K562 (cell line): ENCODE measurements around the gene SHANK1. TPM values are rescaled to one million over a fixed set of nuclear protein-coding genes. Genes with fewer than 3 reads are reported as not detected.

Source experiments
- ATAC-seq: fragments of 200-7000 bp; cut with Tn5 transposase; 3 replicates; pipeline ENCODE4 v1.9.1; 2020; ENCODE audit warnings: moderate library complexity
- BruUV-seq: library from RNA; stranded (reverse); fragments of 400-500 nt; replicated peaks from 2 replicates; lab custom pipeline; 2021; lab: Mats Ljungman, UMichigan
- CTCF ChIA-PET: fragments of 300-600 bp; formaldehyde crosslinking; extraction: SDS; loops from one replicate; lab custom pipeline; 2021; ENCODE audit warnings: low intra/inter-chr PET ratio; lab: Yijun Ruan, JAX
- POLR2A ChIA-PET: fragments of 300-600, 350-650 bp; sonication (Branson Sonifier 250); formaldehyde crosslinking; extraction: SDS; loops from one replicate; lab custom pipeline; 2021; ENCODE audit warnings: antibody characterized with exemption, inconsistent platforms; lab: Yijun Ruan, JAX
- DNase-seq, 4 experiments: peaks; one replicate each; pipeline versions ENCODE4 v3.0.0 to v3.0.0-alpha.2; 2011 to 2018; ENCODE audit warnings: low spot score in 3 of 4, mixed read lengths in 3 of 4; ENCODE audit errors: extremely low read depth in 1 of 4
- FAIRE-seq: peaks from 2 replicates; lab custom pipeline; 2011; peaks lifted over from hg19 to GRCh38; lab: Jason Lieb, UNC
- H2AFZ ChIP-seq: 2 replicates; pipeline ENCODE4 v1.6.0; 2011; ENCODE audit warnings: low read depth, low read length, control low read depth, inconsistent platforms
- H3K27ac ChIP-seq: fragments of 200-600 bp; 3 replicates; pipeline ENCODE4 v1.8.0; 2011; ENCODE audit warnings: low read depth, mild to moderate bottlenecking, control low read depth, inconsistent platforms, low read length, moderate library complexity, mixed read lengths; ENCODE audit errors: extremely low read depth
- H3K27me3 ChIP-seq, 2 experiments: fragments of 300-600 bp in 1 of 2; 2 replicates in 1 of 2; 3 replicates in 1 of 2; pipeline versions ENCODE4 v1.6.0 to v1.8.0; 2011; ENCODE audit warnings: inconsistent platforms in 2 of 2, low read length in 2 of 2, mild to moderate bottlenecking in 1 of 2, mixed read lengths in 1 of 2, moderate library complexity in 1 of 2; ENCODE audit not compliant: control insufficient read depth in 2 of 2, insufficient read depth in 2 of 2
- H3K36me3 ChIP-seq: fragments of 300-600 bp; 3 replicates; pipeline ENCODE4 v1.8.0; 2011; ENCODE audit warnings: mild to moderate bottlenecking, low read length, inconsistent platforms; ENCODE audit not compliant: control insufficient read depth, insufficient read depth
- H3K4me1 ChIP-seq, 2 experiments: fragments of 200-600 bp in 1 of 2; replicated peaks in 1 of 2; 2 replicates in 1 of 2; 3 replicates in 1 of 2; pipeline versions ENCODE4 v1.5.1 to v1.8.0; 2011; ENCODE audit warnings: inconsistent platforms in 2 of 2, low read length in 2 of 2, mild to moderate bottlenecking in 1 of 2, mixed read lengths in 1 of 2, moderate library complexity in 1 of 2; ENCODE audit not compliant: control insufficient read depth in 2 of 2, insufficient read depth in 2 of 2
- H3K4me2 ChIP-seq: 2 replicates; pipeline ENCODE4 v1.6.1; 2011; ENCODE audit warnings: low read length, control low read depth, inconsistent platforms, mixed read lengths; ENCODE audit not compliant: insufficient read depth
- H3K4me3 ChIP-seq: fragments of 200-600 bp; sonication (generic), shearing (Covaris generic); 2 replicates; pipeline ENCODE4 v1.5.1; 2016; ENCODE audit warnings: control low read depth, inconsistent platforms
- H3K79me2 ChIP-seq: fragments of 200-600 bp; 3 replicates; pipeline ENCODE4 v1.8.0; 2011; ENCODE audit warnings: low read length, inconsistent platforms; ENCODE audit not compliant: control insufficient read depth, insufficient read depth
- H3K9ac ChIP-seq, 2 experiments: 2 replicates each; pipeline versions ENCODE4 v1.6.0 to v1.6.1; 2011; ENCODE audit warnings: low read depth in 2 of 2, low read length in 2 of 2, control low read depth in 1 of 2, inconsistent platforms in 1 of 2, mild to moderate bottlenecking in 1 of 2, mixed read lengths in 1 of 2; ENCODE audit not compliant: insufficient read depth in 1 of 2
- H3K9me1 ChIP-seq: one replicate; pipeline ENCODE4 v1.6.0; 2011; ENCODE audit warnings: inconsistent platforms, mild to moderate bottlenecking, low read length, moderate library complexity; ENCODE audit not compliant: control insufficient read depth, insufficient read depth
- H3K9me3 ChIP-seq: replicated peaks from 2 replicates; pipeline ENCODE4 v1.5.1; 2011; ENCODE audit warnings: low read depth, low read length, inconsistent platforms; ENCODE audit not compliant: control insufficient read depth, insufficient read depth
- H4K20me1 ChIP-seq: replicated peaks from 2 replicates; pipeline ENCODE4 v1.6.1; 2011; ENCODE audit warnings: low read length, inconsistent platforms, mixed read lengths; ENCODE audit not compliant: control insufficient read depth, insufficient read depth
- ARID1B ChIP-seq: fragments of 450-650 bp; IDR thresholded peaks from 2 replicates; pipeline ENCODE4 v1.6.1; 2016; ENCODE audit warnings: antibody characterized with exemption, mild to moderate bottlenecking, inconsistent platforms
- NEUROD1 ChIP-seq: fragments of 150-350 bp; IDR thresholded peaks from 2 replicates; pipeline ENCODE4 v1.6.1; 2014; ENCODE audit warnings: borderline replicate concordance, low read length, low read depth; ENCODE audit not compliant: partially characterized antibody
- PHF8 ChIP-seq: fragments of 200-600 bp; sonication (generic); IDR thresholded peaks from 2 replicates; pipeline ENCODE4 v1.6.1; 2012; ENCODE audit warnings: mixed run types, mild to moderate bottlenecking, inconsistent platforms, low read length, moderate library complexity, borderline replicate concordance
- RREB1 ChIP-seq: fragments of 250-450 bp; sonication (Bioruptor Pico); IDR thresholded peaks from 2 replicates; pipeline ENCODE4 v1.4.0; 2020
- TAF9B ChIP-seq: fragments of 450-650 bp; IDR thresholded peaks from 2 replicates; pipeline ENCODE4 v1.6.1; 2018; ENCODE audit warnings: mild to moderate bottlenecking; ENCODE audit not compliant: partially characterized antibody
- XRCC3 ChIP-seq: fragments of 450-650 bp; IDR thresholded peaks from 2 replicates; pipeline ENCODE4 v1.6.1; 2017; ENCODE audit warnings: mild to moderate bottlenecking, moderate library complexity
- ZMIZ1 ChIP-seq, 2 experiments: fragments of 150-350 bp in 1 of 2; IDR thresholded peaks; 2 replicates each; pipeline ENCODE4 v1.6.1; 2012 to 2016; ENCODE audit warnings: low read depth in 2 of 2, low read length in 2 of 2, mild to moderate bottlenecking in 1 of 2, moderate library complexity in 1 of 2
- WGBS: fragments of 100-300 bp; shearing (Covaris generic); methylation state at CpG from one replicate; pipeline ENCODE4 v1.1.6; 2016; ENCODE audit warnings: low coverage, mixed read lengths; ENCODE audit not compliant: insufficient coverage; ENCODE audit errors: missing lambda C conversion rate; 5-methylcytosine and 5-hydroxymethylcytosine counted together
- in situ Hi-C: fragments of 300-500 bp; cut with MboI; formaldehyde crosslinking; loops from 4 replicates; pipeline ENCODE4 v1.15.0; 2018; ENCODE audit warnings: inconsistent platforms, mixed read lengths
- intact Hi-C: fragments of 100-400 bp; cut with micrococcal nuclease; formaldehyde crosslinking; loops from 2 replicates; pipeline ENCODE4 v1.14.2; 2022
- polyA plus RNA-seq, 8 experiments: library from polyadenylated mRNA; depleted of rRNA in 4 of 8; stranded (reverse) in 5 of 8; unstranded in 3 of 8; fragments of >200 nt; fragmentation: Nextera tagmentation in 2 of 8; fragmentation: Illumina TruSeq in 1 of 8; extraction: Ambion mirVana in 2 of 8; extraction: Trizol in 1 of 8; gene quantifications; 2 replicates each; pipeline versions ENCODE4 v1.2.1 to v1.2.3, GENCODE V29; 2011 to 2014; ENCODE audit warnings: inconsistent platforms in 1 of 8, missing spikeins in 1 of 8
- total RNA-seq, 7 experiments: library from RNA; depleted of rRNA in 6 of 7; stranded (reverse); fragments of >200 nt in 6 of 7; fragmentation: Illumina TruSeq in 2 of 7; extraction: Trizol in 2 of 7; gene quantifications; 2 replicates each; pipeline versions ENCODE4 v1.2.1 to v1.2.3, GENCODE V29; 2011 to 2021; ENCODE audit warnings: low replicate concordance in 1 of 7

Gene SHANK1
- total and polyA plus RNA-seq, 9 of the 15 experiments (the other 6 are each of a cell fraction or from before 2014, with no cell fraction given) = 0.33 to 1.3 (median 0.55) TPM; not detected in 2

GRCh38 chr19:50702871-50703829 is 16.5 kb downstream of the SHANK1 start (continued):
- no peak for TF ChIP-seq TAF9B
- TF ChIP-seq NEUROD1 = no peak
- no peak for TF ChIP-seq PHF8
- TF ChIP-seq, all 486 proteins: peak for 4

- DNase-seq (no peak), ATAC-seq (no peak; the same call in 2 of the 3 replicates), FAIRE-seq (no peak)
- in situ Hi-C loops (loop anchor here (10.0 kb wide), 1 partner anchor 392 kb away; no protein-coding TSS in a partner anchor), intact Hi-C loops (loop anchor here (10.0 kb wide), 1 partner anchor 168 kb away; no protein-coding TSS in a partner anchor)
- H3K4me2 ChIP-seq = no peak overlapping the region
- no peaks in the 10 kb centered on the region for H3K79me2 ChIP-seq
- H4K20me1 ChIP-seq = peaks cover 9% of the 10 kb centered on the region
- peak overlapping the region in 1 of 2 experiments; percentile 13; a peak in 1 of 4 replicates for H3K9ac ChIP-seq
- ChIA-PET POLR2A (interaction anchor here (0.6 kb wide), 2 partner anchors 26 to 95 kb away, joined by 3 read pairs; no protein-coding TSS in a partner anchor), CTCF (interaction anchor here (1.1 kb wide), 1 partner anchor 218 kb away, joined by 5 read pairs; no protein-coding TSS in a partner anchor)
- BruUV-seq = no TSS peak
- 8% methylated on average over 12 of the region's 23 CpGs for WGBS
- H3K9me1 ChIP-seq = no peaks in the 10 kb centered on the region
- no peak overlapping the region for H2AFZ ChIP-seq
- H3K4me3 ChIP-seq = no peak overlapping the region
- no peak overlapping the region for H3K27ac ChIP-seq
- peaks cover 0 to 14% of the 10 kb centered on the region in 2 experiments; a peak in 2 of 5 replicates for H3K4me1 ChIP-seq
- H3K9me3 ChIP-seq = no peaks in the 10 kb centered on the region
- peaks cover 25 to 63% of the 10 kb centered on the region in 2 experiments; a peak in 4 of 5 replicates for H3K27me3 ChIP-seq
- H3K36me3 ChIP-seq = no peaks in the 10 kb centered on the region
- TF ChIP-seq ZMIZ1 (IDR thresholded peaks at IDR 0.05; ENCODE audit: low read depth in 2 of 2, low read length in 2 of 2) (no peak), XRCC3 (no peak), RREB1 (CRISPR knock-in tag) (no peak), ARID1B (no peak)
These were observed 17.3 kb downstream of the SHANK1 start for GRCh38 chr19:50702158-50702870.
